GM19239 (cell line): ENCODE results near the gene GJA8.
"Not testable (repeated sequence)": the region's sequence is repeated elsewhere in the genome, so short reads cannot be mapped to it uniquely, and the experiment has no call there.

Experiments used
- DNase-seq: peaks from one replicate; pipeline ENCODE4 v3.0.0; 2011; ENCODE audit warnings: low spot score; ENCODE audit not compliant: insufficient read length
- FAIRE-seq: peaks from 2 replicates; lab custom pipeline; 2011; peaks lifted over from hg19 to GRCh38; lab: Jason Lieb, UNC

GJA8 gene

GRCh38 chr1:147902253-147902845 lies at the start of gene GJA8:
Gene GJA8 (plus strand): TSS chr1:147902795. CDS start chr1:147907956, 5,161 bp downstream.
- FAIRE-seq = no peak
- no peak for DNase-seq

DNA sequence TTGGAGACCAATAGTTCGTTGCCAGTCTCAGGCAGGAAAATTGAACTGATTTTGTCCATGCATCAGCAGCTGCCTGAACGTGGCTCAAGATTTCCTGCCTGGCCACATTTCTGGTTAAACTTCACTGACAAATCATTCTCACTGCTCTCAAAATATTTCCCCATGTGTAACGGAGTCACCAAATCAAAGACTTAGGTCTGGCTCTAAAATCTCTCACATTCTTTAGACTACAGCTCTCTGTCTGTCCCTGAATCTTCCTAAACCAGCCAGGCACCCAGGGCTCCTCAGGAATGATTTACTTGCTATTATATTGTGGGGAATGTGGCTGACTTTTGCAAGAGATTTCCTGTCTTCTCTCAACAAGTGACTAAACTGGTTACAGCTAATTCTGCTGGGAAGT lies 49.2 kb upstream of the GJA8 start:
- DNase-seq (no peak), FAIRE-seq (no peak)

DNA sequence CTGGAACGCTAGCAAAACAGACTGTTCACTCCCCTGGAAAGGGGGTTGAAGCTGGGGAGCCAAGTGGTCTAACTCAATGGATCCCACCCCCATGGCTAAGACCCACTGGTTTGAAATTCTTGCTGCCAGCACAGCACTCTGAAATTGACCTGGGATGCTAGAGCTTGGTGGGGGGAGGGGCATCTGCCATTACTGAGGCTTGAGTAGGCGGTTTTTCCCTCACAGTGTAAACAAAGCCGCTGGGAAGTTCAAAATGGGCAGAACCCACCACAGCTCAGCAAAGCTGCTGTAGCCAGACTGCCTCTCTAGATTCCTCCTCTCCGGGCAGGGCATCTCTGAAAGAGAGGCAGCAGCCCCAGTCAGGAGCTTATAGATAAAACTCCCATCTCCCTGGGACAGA lies 47.6 kb upstream of the GJA8 start:
- DNase-seq, FAIRE-seq: not testable (repeated sequence)

- not testable (repeated sequence) for FAIRE-seq, DNase-seq
These were observed 46.6 kb upstream of the GJA8 start for GRCh38 chr1:147855996-147856395.

- FAIRE-seq, DNase-seq: not testable (repeated sequence)
These were observed 35.4 kb upstream of the GJA8 start for GRCh38 chr1:147867204-147867603.

GRCh38 chr1:147878022-147878421 lies 24.6 kb upstream of the GJA8 start:
- DNase-seq = no peak
- FAIRE-seq = no peak

GRCh38 chr1:147879911-147880310 lies 22.7 kb upstream of the GJA8 start:
- FAIRE-seq = no peak
- no peak for DNase-seq

- no peak for DNase-seq
- no peak for FAIRE-seq
These were observed 20.1 kb upstream of the GJA8 start for GRCh38 chr1:147882535-147882934.

- peak; percentile 30 for DNase-seq
- FAIRE-seq = peak; percentile 60
These were observed 12.3 kb upstream of the GJA8 start for GRCh38 chr1:147890177-147890790.

GRCh38 chr1:147891088-147891487 lies 11.5 kb upstream of the GJA8 start:
- no peak for DNase-seq

GRCh38 chr1:147892216-147892615 lies 10.4 kb upstream of the GJA8 start:
- no peak for FAIRE-seq

More at GRCh38 chr1:147891088-147891487, 11.5 kb upstream of the GJA8 start:
- FAIRE-seq = no peak

GRCh38 chr1:147892731-147893214 lies 9.8 kb upstream of the GJA8 start:
- peak; percentile 95 for FAIRE-seq
- DNase-seq = peak; percentile 15

More at GRCh38 chr1:147892216-147892615, 10.4 kb upstream of the GJA8 start:
- no peak for DNase-seq

DNA sequence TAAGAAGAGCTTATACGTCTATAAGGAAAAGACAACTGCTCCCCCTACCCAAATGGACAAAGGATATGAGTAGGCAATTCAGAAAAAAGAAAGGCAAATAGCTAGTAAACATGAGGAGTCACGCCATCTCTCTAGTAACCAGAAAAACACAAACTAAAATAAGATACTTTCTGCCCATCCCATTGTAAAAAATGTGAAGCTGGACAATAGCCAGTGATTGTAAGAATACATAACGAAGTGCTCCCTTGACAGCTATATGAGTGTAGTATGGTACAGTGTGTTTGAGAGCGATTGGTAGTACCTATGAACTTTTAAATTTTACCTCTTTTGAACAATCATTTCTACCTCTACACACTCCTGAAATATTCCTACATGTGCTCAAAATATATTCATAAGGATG lies 7.5 kb upstream of the GJA8 start:
- DNase-seq = no peak
- peak; percentile 4 for FAIRE-seq

DNA sequence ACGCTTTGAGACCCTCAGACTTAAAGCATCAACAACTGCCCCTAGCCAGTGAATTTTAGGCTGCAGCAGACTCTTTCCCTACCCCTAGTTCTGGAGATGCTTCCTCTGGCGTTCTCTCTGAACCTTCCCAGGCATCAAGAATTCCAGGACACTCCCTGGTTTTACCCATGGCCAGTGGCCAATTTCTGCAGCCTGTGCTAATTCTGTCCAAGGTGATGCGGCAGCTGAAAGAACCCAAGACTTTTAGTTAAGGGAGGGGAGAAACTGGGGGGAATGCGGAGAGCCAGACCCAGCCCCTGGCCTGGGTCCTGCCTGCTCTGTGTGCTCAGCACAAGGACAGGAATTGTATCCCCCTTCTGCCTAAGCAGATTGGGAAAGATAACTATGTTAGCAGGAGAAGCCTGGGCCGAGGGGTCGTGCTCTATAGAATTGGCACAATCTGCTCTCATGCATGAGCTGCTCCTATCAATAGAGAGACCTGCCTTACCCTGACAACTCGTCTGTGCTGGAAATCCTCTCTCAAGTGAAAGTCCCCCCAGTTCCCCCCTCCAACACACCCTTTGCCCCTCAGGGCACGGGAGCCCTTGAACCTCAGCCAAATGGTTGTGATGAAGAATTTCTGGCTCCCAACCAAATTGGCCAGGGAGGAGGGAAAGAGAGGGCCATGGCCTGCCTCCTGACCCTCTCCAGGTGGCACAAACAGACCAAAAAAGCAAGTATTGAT lies 5.4 kb upstream of the GJA8 start:
- FAIRE-seq = no peak

GRCh38 chr1:147897789-147898188 lies 4.8 kb upstream of the GJA8 start:
- DNase-seq = no peak
- no peak for FAIRE-seq

More for the DNA sequence above, 5.4 kb upstream of the GJA8 start:
- DNase-seq = no peak

- FAIRE-seq (no peak), DNase-seq (no peak)
These were observed 2.1 kb downstream of the GJA8 start for GRCh38 chr1:147904726-147905125.

GRCh38 chr1:147907786-147908509 lies 5.4 kb downstream of the GJA8 start:
- DNase-seq (no peak), FAIRE-seq (no peak)

DNA sequence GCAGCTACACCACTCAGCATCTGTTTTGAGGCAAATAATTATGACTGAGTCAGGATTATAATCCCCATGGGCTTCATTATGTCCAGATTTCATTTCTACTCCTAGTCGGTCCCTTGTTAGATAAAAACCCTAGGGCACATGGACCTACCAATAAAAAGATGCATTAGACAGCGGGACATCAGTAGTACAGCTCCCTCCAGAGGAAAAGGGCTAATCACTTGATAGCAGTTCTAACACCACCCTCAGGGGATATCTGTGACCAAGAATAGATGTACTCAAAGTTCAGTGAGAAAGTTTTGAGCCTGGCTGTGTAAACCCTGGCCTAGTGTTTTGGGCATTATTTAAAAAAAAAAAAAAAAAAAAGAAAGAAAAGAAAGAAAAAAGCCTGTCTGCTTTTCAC lies 10.0 kb downstream of the GJA8 start:
- FAIRE-seq = no peak

GRCh38 chr1:147913362-147913942 lies 10.9 kb downstream of the GJA8 start:
- FAIRE-seq = no peak
- DNase-seq = no peak

More for the DNA sequence above, 10.0 kb downstream of the GJA8 start:
- no peak for DNase-seq

DNA sequence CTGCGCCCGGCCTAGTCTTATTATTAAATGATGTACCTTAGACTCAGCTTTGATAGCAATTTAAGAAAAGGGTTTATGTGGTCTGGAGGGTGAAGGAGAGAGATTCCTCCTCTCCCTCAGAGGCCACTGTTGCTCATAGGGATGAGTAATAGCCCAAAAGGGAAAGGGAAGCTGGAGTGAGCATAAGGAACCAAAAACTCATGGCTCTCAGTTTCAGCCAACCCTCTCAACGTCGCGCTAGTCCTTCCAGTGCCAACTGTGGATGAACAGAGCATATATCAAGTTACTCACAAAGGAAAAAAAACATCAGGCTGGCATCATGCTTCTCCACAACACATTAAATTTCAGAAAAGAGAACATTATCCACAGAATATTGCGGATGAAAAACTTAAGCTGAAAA lies 17.3 kb downstream of the GJA8 start:
- no peak for DNase-seq
- no peak for FAIRE-seq
